ENCODE data around the gene RHBDL2. TPM values are rescaled to one million over a fixed set of nuclear protein-coding genes. Genes with fewer than 3 reads are reported as not detected.

Gene RHBDL2
- total RNA-seq, 4 donors from 2014 or later = 0.30 to 1.2 (median 0.94) TPM; not detected in 1

GRCh38 chr1:38908821-38909220 lies 32.8 kb downstream of the RHBDL2 start:
- 62% methylated on average over 6 of the region's 13 CpGs; no CpG with 5 or more reads in 1 of the 2 donors for WGBS, 2 donors (ENCODE audit: low coverage in 1 of 2)
- H3K4me1 ChIP-seq = no peaks in the 10 kb centered on the region
- TF ChIP-seq CTCF (IDR thresholded peaks at IDR 0.05) (no peak), EP300 (IDR thresholded peaks at IDR 0.05) (no peak), POLR2AphosphoS5 (IDR thresholded peaks at IDR 0.05) (no peak), POLR2A (IDR thresholded peaks at IDR 0.05) (no peak)

DNA sequence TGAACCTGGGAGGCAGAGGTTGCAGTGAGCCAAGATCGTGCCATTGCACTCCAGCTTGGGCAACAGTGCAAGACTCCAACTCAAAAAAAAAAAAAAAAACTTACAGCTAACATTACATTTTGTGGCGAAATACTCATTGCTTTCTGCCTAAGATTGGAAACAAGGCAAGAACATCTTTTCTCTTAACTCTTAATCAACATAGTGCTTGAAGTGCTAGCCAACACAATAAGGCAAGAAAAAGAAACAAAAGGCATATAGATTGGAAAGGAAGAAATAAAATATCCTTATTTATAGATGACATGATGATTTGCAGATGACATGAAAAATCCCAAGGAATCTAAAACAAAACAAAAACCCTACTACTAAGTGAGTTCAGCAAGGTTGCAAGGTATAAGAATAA lies 35.6 kb downstream of the RHBDL2 start:
- Histone ChIP-seq H3K9me3 (peaks cover 0 to 24% (median 0%) of the 10 kb centered on the region in 3 donors), H3K36me3 (no peaks in the 10 kb centered on the region), H3K4me3 (no peak overlapping the region), H3K4me1 (no peaks in the 10 kb centered on the region), H3K27me3 (no peaks in the 10 kb centered on the region), H3K27ac (no peak overlapping the region)
- 100% methylated on average over 2 of the region's 2 CpGs for WGBS, 2 donors (ENCODE audit: low coverage in 1 of 2)
- TF ChIP-seq CTCF (IDR thresholded peaks at IDR 0.05) (no peak), POLR2AphosphoS5 (IDR thresholded peaks at IDR 0.05) (no peak), POLR2A (IDR thresholded peaks at IDR 0.05) (no peak), EP300 (IDR thresholded peaks at IDR 0.05) (no peak)
- no peak for ATAC-seq

More at GRCh38 chr1:38908821-38909220, 32.8 kb downstream of the RHBDL2 start:
- Histone ChIP-seq H3K27ac (no peak overlapping the region), H3K36me3 (peaks cover 0 to 4% of the 10 kb centered on the region in 2 donors), H3K27me3 (no peaks in the 10 kb centered on the region), H3K9me3 (peaks cover 0 to 24% (median 0%) of the 10 kb centered on the region in 3 donors), H3K4me3 (no peak overlapping the region)
- ATAC-seq = no peak

DNA sequence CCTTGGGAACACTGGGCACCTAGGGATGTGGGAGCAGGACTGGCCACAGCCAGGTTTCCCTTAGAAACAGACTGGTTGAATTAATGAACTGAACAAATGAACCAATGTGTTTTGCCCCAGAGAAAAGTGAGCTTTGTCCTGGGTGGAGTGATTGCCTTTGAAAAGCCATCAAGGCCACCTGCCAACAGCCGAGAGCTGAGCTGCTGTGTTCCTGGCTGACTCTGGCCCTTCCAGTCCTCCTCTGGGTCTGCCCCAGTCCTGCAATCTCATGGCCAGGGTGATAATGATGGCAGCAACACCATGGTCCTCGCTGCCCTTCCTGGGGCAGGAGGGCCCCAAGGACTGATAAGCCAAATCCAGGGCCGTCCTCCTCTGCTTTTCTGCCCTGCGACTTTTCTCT lies 42.1 kb downstream of the RHBDL2 start:
- H3K36me3 ChIP-seq = no peaks in the 10 kb centered on the region
- no peak for ATAC-seq
- no peak for TF ChIP-seq EP300 (IDR thresholded peaks at IDR 0.05)
- TF ChIP-seq CTCF (IDR thresholded peaks at IDR 0.05) = no peak
- no peak for TF ChIP-seq POLR2A (IDR thresholded peaks at IDR 0.05)

GRCh38 chr1:38898653-38899230 lies 42.9 kb downstream of the RHBDL2 start:
- ATAC-seq = no peak
- no peak overlapping the region for H3K27ac ChIP-seq
- TF ChIP-seq POLR2A (IDR thresholded peaks at IDR 0.05) (no peak), EP300 (IDR thresholded peaks at IDR 0.05) (no peak), POLR2AphosphoS5 (IDR thresholded peaks at IDR 0.05) (no peak), CTCF (IDR thresholded peaks at IDR 0.05) (no peak)
- no peak overlapping the region for H3K4me3 ChIP-seq
- no peaks in the 10 kb centered on the region for H3K4me1 ChIP-seq
- H3K27me3 ChIP-seq = no peaks in the 10 kb centered on the region
- no peaks in the 10 kb centered on the region for H3K36me3 ChIP-seq
- no peaks in the 10 kb centered on the region for H3K9me3 ChIP-seq

More for the DNA sequence above, 42.1 kb downstream of the RHBDL2 start:
- no peak overlapping the region for H3K27ac ChIP-seq
- H3K9me3 ChIP-seq = no peaks in the 10 kb centered on the region
- H3K27me3 ChIP-seq = no peaks in the 10 kb centered on the region
- H3K4me3 ChIP-seq = no peak overlapping the region
- 80 to 100% methylated on average over 1 to 2 of the region's 4 CpGs for WGBS, 2 donors (ENCODE audit: low coverage in 1 of 2)
- H3K4me1 ChIP-seq = no peaks in the 10 kb centered on the region

DNA sequence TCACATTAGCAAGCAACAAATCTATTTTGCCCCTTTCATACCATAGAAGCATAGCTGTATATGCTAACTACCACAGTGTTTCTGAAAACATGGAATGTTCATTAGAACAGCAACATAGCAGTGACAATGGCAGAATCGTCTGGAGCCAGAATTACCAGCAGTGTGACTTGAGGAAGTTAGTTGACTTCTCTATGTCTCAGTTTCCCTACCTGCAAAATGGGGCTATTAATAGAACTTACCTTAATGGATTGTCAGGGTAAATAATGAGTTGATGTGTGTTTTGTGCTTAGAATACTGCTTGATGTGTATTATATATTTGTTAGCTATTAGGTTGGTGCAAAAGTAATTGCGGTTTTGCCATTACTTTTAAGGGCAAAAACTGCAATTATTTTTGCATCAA lies 45.5 kb downstream of the RHBDL2 start:
- Histone ChIP-seq H3K36me3 (no peaks in the 10 kb centered on the region), H3K4me3 (no peak overlapping the region), H3K9me3 (no peaks in the 10 kb centered on the region), H3K4me1 (no peaks in the 10 kb centered on the region), H3K27ac (no peak overlapping the region), H3K27me3 (no peaks in the 10 kb centered on the region)
- 80 to 96% methylated on average over 2 of the region's 2 CpGs for WGBS, 2 donors (ENCODE audit: low coverage in 1 of 2)
- ATAC-seq = no peak
- TF ChIP-seq CTCF (IDR thresholded peaks at IDR 0.05) (no peak), POLR2AphosphoS5 (IDR thresholded peaks at IDR 0.05) (no peak), POLR2A (IDR thresholded peaks at IDR 0.05) (no peak), EP300 (IDR thresholded peaks at IDR 0.05) (no peak)

Measured in gastroesophageal sphincter (tissue), 4 donors.